Ishikawa (cell line): Measurements from ENCODE around the gene CAMTA1.

Experiments
- CEBPB ChIP-seq: IDR thresholded peaks from 2 replicates; pipeline ENCODE4 v1.6.1; 2012
- CREB1 ChIP-seq: IDR thresholded peaks from 2 replicates; pipeline ENCODE4 v1.6.1; 2012; ENCODE audit warnings: low read depth
- EGR1 ChIP-seq: IDR thresholded peaks from 2 replicates; pipeline ENCODE4 v1.6.1; 2012
- EP300 ChIP-seq: IDR thresholded peaks from 2 replicates; pipeline ENCODE4 v1.6.1; 2012; ENCODE audit warnings: borderline replicate concordance
- FOXM1 ChIP-seq: IDR thresholded peaks from 2 replicates; pipeline ENCODE4 v1.6.1; 2012; ENCODE audit warnings: low read depth, borderline replicate concordance
- NFIC ChIP-seq: IDR thresholded peaks from 2 replicates; pipeline ENCODE4 v1.6.1; 2012
- RAD21 ChIP-seq: IDR thresholded peaks from 2 replicates; pipeline ENCODE4 v1.6.1; 2012; ENCODE audit warnings: low read depth
- TAF1 ChIP-seq: IDR thresholded peaks from 2 replicates; pipeline ENCODE4 v1.6.1; 2012; ENCODE audit warnings: low read depth, mild to moderate bottlenecking
- TCF12 ChIP-seq: IDR thresholded peaks from 2 replicates; pipeline ENCODE4 v1.6.1; 2012; ENCODE audit warnings: low read depth
- TEAD4 ChIP-seq: IDR thresholded peaks from 2 replicates; pipeline ENCODE4 v1.6.1; 2012
- YY1 ChIP-seq: IDR thresholded peaks from 2 replicates; pipeline ENCODE4 v1.6.1; 2012; ENCODE audit warnings: low read depth
- ZBTB7A ChIP-seq: IDR thresholded peaks from 2 replicates; pipeline ENCODE4 v1.6.1; 2012; ENCODE audit warnings: low read depth
- TF ChIP-seq, protein P1 (sequence below): IDR thresholded peaks from 2 replicates; pipeline ENCODE4 v1.6.1; 2012; ENCODE audit warnings: low read depth, mild to moderate bottlenecking
- TF ChIP-seq, protein P2 (sequence below): IDR thresholded peaks from 2 replicates; pipeline ENCODE4 v1.6.1; 2012
- TF ChIP-seq, protein P3 (sequence below): IDR thresholded peaks from 2 replicates; pipeline ENCODE4 v1.6.1; 2012

Gene CAMTA1

DNA sequence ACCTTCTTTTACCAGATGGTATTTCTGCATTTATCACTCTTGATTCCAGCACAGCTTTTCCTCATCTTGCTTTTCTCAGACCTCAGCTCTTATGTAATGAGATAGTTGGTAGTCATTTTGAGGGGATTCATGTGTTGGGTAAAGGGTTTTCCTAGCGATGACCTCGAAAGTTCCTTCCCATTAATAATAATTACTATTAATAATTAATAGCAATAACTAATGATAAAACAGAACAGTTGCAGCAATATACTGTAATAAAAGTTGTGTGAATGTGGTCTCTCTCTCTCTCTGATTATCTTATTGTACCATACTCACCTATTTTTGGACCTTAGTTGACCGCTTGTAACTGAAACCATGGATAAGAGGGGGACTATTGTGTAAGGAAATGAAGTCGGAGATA is 14.2 kb downstream of the CAMTA1 start:
- TF ChIP-seq TCF12 (no peak), RAD21 (no peak), EGR1 (no peak), CREB1 (no peak), EP300 (no peak), CEBPB (no peak)
- TF ChIP-seq, protein P1, sequence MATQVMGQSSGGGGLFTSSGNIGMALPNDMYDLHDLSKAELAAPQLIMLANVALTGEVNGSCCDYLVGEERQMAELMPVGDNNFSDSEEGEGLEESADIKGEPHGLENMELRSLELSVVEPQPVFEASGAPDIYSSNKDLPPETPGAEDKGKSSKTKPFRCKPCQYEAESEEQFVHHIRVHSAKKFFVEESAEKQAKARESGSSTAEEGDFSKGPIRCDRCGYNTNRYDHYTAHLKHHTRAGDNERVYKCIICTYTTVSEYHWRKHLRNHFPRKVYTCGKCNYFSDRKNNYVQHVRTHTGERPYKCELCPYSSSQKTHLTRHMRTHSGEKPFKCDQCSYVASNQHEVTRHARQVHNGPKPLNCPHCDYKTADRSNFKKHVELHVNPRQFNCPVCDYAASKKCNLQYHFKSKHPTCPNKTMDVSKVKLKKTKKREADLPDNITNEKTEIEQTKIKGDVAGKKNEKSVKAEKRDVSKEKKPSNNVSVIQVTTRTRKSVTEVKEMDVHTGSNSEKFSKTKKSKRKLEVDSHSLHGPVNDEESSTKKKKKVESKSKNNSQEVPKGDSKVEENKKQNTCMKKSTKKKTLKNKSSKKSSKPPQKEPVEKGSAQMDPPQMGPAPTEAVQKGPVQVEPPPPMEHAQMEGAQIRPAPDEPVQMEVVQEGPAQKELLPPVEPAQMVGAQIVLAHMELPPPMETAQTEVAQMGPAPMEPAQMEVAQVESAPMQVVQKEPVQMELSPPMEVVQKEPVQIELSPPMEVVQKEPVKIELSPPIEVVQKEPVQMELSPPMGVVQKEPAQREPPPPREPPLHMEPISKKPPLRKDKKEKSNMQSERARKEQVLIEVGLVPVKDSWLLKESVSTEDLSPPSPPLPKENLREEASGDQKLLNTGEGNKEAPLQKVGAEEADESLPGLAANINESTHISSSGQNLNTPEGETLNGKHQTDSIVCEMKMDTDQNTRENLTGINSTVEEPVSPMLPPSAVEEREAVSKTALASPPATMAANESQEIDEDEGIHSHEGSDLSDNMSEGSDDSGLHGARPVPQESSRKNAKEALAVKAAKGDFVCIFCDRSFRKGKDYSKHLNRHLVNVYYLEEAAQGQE = no peak

DNA sequence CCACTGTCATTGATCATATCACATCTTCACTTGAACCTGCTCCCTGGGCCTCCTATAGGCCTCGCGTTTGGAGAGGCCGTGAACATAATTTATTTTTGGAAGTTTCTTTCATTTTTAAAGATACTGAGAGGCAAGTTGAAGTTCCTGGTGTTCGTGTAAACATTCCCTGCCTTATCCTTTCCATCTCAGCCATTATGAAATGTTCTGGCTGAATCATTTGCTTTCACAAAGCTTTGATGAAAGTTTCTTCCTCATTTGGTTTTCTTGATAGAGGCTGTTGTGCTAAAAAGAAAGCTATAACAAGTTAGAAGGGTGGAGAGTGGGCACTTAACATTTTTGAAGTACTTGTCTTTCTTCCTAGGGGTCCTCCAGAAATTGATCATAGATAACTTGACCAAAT is 15.5 kb downstream of the CAMTA1 start:
- TF ChIP-seq TEAD4 (no peak), EP300 (no peak), FOXM1 (no peak), EGR1 (no peak), TCF12 (no peak), YY1 (no peak), NFIC (no peak)
- TF ChIP-seq, protein P2, sequence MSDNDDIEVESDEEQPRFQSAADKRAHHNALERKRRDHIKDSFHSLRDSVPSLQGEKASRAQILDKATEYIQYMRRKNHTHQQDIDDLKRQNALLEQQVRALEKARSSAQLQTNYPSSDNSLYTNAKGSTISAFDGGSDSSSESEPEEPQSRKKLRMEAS = no peak

DNA sequence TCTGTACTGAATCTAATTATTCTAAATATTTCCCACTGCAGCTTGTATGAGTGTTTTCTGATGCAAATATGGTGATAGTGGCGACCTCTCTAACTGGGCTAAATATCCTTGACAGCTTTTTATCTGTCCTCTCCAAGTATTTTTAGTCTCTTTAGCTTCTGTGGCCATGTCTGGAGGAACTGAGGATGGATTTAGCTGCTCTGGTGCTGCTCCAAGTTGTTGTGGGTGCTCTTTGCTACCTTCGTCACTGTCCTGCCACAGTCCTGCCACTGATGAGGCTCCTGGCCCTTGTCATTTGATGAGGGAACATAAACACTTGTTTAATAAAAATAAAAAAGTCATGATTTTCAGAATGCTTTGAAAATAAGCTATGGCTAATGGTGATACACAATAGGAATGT is 15.9 kb downstream of the CAMTA1 start:
- no peak for TF ChIP-seq CEBPB

DNA sequence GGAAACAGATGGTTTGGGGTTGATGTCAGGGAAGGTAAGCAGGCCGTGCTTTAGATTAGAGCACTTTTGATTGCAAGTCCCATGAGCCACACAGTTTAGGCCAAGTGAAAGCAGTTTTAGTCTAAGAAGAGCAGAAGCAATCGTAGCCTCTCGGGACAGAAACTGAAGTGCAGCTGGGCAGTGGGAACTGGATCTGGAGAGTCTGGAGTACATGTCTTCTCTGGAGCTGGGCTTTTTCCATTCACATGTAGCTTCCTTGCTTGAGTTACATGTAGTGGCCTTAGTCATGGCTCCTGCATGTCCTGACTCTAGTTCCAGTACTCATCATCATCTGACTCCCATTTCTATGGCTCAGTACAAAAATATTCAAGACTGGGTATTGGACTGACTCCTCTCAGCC is 16.7 kb downstream of the CAMTA1 start:
- TF ChIP-seq NFIC (no peak), YY1 (no peak), FOXM1 (no peak), TCF12 (no peak), CEBPB (no peak), TAF1 (no peak), CREB1 (no peak), ZBTB7A (no peak), EGR1 (no peak), RAD21 (no peak), EP300 (no peak), TEAD4 (no peak)
- TF ChIP-seq, protein P2 = no peak
- TF ChIP-seq, protein P3, sequence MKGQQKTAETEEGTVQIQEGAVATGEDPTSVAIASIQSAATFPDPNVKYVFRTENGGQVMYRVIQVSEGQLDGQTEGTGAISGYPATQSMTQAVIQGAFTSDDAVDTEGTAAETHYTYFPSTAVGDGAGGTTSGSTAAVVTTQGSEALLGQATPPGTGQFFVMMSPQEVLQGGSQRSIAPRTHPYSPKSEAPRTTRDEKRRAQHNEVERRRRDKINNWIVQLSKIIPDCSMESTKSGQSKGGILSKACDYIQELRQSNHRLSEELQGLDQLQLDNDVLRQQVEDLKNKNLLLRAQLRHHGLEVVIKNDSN = no peak
- TF ChIP-seq, protein P1 = no peak

DNA sequence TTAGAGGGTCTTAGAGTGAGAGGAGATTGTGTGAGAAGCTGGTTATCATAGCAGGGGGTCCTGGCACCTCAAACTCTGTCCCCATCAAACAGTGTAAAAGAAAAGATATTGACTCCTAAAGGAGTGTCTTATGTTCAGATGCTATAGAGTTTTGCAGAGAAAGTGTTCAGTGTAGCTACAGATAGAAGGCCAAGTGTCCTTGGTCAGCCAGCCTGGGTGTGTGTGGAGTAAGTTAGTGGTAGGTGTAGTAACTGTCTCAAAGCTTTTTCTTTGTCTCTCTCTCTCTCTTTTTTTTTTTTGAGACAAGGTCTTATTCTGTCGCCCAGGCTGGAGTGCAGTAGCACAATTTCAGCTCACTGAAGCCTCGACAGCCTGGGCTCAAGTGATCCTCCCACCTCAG is 17.2 kb downstream of the CAMTA1 start:
- TF ChIP-seq, protein P3 = no peak
- no peak for TF ChIP-seq TAF1
- no peak for TF ChIP-seq CREB1
- TF ChIP-seq CEBPB = no peak
- no peak for TF ChIP-seq NFIC
- no peak for TF ChIP-seq EGR1
- TF ChIP-seq TEAD4 = no peak
- no peak for TF ChIP-seq YY1
- no peak for TF ChIP-seq FOXM1
- TF ChIP-seq EP300 = no peak
- TF ChIP-seq, protein P1 = no peak
- no peak for TF ChIP-seq ZBTB7A
- TF ChIP-seq, protein P2 = no peak
- no peak for TF ChIP-seq RAD21
- no peak for TF ChIP-seq TCF12
